GM19328 (cell line): ENCODE data around the gene NKX1-1.

ENCODE experiments used
- ATAC-seq: cut with Tn5 transposase; IDR thresholded peaks from one replicate; pipeline ENCODE4 v1.9.1; 2021; ENCODE audit warnings: mild to moderate bottlenecking, moderate library complexity; ENCODE audit not compliant: unreplicated experiment

NKX1-1 gene

DNA sequence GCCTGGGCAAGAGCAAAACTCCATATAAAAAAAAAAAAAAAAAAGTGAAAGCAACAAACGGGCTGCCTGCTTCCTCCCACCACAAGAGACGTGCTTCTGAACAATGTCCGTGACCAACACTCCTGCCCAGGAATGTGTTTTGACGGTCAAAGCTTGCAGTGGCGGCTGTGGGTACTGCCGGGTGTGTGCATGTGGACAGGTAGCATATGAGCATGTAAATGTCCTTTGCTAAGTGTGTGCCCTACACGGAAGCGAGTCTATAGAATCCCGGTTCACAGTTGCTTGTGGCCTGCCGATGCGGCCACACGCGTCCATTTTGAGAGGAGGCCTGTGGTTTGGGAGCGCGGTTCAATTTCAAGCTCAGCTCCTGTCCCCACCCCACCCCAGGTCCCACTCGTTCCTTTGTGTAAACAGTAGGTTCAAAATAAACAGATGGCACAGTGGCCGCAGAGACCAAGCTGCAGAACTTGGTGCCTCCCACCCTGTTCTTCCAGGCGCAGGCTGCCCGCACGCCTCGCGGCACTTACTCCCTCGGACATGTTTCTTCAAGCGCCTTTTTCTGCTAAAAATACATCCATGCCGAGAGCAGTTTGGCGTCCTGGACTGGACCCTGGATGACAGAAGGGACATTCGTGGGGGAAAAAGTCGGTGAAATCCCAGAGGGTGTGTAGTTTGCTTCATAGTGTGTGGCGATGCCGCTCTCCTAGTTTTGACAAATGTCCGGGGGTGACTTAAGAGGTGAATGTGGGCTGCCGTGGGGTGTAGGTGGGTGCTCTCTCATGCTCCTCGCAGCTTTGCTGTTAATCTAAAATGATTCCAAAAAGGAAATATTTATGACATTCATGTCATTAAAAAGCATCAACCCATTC, 11.5 kb upstream of the NKX1-1 start:
- no peak for ATAC-seq

DNA sequence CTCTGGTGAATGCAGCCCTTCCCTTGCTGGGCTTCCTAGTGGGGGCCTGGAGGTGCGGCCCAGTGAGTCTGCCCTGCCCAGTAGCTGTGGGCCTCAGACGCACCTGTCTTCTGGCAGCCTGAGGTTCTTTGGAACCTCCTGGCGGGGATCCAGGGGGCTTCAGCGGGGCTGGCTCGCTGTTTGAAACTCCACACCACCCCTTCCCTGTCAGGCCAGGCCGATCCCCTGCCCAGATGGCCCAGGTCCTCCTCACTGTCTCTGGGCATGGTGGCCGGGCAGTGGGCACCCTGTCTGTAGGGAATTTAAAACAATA, 10.7 kb upstream of the NKX1-1 start:
- no peak for ATAC-seq

DNA sequence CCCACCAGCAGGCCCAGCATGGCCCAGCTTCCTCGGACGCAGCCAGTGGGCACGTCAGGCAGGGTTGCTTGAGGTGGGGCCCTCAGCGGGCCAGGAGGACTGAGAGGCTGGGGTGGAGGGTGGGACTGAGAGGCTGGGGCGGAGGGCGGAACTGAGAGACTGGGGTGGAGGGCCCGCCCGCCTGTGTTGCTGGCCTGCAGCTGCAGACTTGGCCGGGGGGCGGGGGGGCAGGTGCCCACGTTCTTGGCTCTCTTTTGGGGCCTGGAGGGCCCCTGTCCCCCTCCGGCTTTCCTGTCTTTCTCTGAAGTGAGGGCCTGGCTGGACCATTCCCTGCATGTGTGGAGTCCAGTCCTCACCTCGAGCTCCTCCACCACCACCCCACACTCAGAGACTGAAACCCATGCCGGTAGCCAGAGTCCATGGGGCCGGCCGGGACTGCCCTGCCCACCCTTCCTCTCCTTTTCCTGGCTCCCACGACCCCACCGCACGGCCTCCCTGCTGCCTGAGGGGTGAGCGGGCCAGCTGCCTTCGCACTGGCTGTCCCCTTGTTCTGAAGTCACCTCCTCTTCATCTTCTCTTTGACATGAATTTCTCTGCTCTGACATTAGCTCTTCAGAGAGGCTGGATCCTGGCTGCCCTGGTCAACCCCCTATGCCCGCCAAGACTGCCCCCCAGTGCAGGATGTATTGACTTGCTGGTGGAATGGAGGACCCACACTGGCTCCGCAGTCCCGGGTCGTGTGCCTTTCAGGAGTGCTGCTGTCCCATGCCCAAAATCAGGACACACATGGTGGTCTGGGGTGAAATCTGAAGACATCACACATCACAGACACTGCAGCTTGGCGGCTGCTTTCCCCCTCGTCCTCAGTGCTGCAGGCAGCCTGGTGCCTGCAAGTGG, 10.1 kb upstream of the NKX1-1 start:
- no peak for ATAC-seq

DNA sequence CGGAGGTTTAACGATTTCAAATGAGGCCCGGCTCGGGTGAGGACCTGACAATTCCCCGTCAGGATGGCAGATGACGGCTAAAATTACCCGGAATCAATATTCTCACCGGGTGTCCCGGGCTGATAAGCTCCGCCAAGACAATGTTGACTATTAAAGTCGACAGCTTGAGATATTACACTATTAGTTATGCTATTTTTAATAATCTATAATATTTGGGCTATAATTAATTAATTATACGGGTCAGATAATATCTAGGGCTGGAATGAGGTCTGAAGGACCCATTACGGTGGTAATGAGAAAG, 9.4 kb upstream of the NKX1-1 start:
- no peak for ATAC-seq

DNA sequence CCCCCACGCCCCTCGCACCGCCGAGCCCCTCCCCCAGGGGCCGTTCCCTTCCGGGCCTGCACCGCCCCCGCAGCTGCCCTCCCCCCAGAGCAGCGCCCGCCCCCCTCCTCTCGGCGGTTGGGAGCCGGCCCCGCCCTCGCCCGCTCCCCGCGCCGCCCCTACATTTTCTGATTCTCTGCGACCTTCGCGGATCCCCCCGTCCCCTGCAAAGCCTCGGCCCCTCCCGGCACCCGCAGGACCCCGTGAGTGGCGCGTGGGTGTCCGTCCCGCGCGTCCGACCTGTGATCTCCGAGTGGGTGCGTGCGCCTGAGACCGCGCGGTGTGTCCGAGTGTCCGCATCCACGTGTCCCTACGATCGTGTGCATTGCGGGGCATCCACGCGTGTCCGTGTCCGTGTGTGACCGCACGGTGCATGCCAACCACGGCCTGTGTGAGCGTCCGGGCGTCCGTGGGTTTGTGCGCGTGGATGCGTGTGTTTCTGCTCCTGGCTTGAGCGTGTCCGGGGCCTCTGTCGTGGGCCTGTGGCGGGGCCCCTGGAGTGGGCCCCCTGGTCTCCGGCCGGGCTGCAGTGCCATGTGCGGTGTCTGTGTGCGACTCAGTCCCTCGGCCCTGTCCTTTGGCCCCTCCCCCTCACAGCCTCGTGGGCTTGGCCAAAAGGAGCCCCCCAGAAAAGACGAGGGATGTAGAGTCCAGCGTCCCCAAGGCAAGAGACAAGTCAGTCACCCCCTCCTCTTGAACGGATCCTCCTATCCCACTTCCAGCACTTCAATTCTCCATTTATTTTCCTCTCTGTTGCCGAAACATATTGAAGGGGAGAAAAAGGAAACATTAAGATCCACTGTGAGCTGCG, 8.8 kb upstream of the NKX1-1 start:
- no peak for ATAC-seq

DNA sequence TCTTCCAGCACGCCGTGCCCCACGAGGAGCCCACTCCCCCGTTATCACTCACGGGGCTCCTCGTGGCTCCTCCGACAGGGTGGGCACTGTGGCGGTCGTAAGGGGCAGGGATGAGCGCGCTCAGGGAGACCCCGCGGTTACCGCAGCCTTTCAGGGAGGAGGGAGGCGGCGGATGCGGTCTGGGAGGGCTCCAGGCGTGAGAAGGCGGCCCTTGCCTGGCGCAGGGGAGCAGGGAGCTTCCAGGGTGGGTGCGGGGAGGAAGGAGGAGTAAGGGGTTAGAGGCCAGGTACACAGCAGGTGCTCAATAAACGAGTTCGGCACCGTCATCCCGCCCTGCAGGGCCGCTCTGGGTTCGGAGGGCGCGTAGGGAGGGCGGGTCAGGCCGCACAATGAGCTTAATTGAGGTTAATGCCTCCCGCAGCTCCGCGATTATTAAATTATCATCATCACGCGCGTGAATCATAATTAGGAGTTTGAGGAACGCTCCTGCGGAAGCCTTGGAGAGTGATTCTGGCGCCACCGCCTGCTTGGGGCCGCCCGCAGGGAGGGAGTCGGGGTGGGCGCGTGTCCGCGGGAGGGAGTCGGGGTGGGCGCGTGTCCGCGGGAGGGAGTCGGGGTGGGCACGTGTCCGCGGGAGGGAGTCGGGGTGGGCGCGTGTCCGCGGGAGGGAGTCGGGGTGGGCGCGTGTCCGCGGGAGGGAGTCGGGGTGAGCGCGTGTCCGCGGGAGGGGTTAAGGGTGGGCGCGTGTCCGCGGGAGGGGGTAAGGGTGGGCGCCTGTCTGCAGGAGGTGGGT, 7.6 kb upstream of the NKX1-1 start:
- no peak for ATAC-seq

DNA sequence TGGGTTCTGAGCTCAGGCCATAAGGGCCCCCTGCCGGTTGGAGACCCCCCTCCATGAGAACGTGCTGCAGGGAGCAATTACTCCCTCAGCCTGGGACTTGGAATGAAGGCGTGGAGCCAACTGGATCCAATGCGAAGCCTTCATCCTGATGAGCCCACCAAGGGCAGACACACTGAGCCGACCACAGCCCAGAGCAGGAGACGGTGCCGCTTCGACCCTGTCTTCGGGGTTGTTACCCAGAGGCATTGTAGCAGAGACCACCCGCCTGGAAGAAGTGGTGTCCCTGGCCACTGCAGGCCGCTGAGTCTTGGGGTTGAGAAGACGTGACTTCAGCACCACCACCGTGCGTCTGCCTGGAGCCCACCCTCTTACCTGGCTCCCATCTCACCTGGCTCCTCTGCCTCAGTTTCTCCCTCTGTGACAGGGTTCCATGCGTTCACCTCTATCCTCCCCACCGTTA, 7.0 kb upstream of the NKX1-1 start:
- no peak for ATAC-seq

DNA sequence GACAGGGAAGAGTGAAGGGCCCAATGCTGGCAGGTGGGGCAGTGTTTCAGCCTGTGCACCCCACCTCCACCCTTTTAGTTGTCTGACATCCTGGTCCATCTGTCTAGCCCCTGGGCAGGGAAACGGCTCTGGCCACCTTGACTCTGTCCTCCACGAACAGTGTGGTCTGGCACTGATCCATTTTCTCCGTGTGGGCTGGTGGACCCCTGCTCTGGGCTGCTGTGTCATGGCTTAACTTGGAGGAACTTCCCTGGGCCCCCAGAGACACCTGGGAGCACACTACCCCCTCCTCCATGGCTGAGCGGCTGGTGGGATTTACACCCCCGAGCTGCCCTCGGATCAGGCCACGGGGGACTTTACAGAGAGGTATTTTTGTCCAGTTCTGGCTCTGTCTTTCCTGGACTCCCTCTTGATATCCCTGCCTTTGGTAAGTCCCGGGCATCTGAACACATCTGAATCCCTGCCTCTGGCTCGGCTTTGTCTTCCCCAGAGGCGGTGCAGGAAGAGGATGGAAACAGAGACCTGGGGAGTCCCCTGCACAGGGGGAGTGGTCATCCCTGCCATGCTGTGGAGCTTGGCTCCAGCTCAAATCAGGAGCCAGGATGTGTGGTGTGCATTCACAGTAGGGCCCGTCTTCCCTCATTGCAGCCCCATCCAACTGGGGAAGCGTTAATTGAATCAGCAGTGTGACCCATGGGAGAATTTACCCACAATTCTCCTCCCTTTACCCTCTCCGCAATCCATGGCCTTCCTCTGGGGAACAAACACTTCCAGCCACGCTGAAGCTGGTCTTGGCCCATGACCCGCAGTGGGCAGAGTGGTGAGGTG, 6.3 kb upstream of the NKX1-1 start:
- ATAC-seq: no peak

DNA sequence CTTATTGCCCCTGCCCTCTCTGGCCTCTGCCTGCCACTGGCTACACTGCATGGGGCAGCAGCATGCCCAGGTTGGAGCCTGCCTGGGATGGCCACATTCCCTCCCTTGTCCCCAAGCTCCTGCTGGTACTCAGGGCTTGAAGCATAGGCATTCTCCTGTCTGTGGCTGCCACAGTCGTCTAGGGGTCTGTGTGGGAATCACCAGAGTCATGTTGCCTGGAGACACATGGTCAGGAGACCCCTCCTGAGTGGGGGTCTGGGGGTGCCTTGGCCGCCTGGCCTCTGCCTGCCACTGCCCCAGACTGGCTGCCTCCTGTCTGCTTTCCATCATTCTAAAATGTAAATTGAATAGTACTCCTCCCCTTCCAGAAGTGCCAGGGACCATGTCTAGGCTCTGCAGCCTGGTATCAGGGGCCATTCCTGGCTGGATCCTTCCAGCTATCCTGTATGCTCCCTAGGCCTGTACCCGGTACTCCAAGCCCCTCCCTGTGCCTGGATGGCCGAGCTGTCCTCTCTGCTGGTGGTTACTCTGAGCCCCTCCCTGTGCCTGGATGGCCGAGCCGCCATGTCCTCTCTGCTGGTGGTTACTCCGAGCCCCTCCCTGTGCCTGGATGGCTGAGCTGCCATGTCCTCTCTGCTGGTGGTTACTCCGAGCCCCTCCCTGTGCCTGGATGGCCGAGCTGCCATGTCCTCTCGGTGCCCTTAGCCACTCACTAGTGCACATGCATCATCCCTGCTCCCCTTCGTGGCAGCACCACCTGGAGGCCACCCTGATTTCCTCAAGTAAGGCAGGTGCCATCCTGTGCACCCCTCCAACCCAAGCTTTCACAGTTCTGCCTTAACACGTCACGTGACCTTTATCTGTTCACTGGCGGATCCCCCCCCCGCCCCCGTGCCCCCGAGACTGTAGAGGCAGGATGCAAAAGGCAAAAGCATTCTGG, 5.5 kb upstream of the NKX1-1 start:
- no peak for ATAC-seq

DNA sequence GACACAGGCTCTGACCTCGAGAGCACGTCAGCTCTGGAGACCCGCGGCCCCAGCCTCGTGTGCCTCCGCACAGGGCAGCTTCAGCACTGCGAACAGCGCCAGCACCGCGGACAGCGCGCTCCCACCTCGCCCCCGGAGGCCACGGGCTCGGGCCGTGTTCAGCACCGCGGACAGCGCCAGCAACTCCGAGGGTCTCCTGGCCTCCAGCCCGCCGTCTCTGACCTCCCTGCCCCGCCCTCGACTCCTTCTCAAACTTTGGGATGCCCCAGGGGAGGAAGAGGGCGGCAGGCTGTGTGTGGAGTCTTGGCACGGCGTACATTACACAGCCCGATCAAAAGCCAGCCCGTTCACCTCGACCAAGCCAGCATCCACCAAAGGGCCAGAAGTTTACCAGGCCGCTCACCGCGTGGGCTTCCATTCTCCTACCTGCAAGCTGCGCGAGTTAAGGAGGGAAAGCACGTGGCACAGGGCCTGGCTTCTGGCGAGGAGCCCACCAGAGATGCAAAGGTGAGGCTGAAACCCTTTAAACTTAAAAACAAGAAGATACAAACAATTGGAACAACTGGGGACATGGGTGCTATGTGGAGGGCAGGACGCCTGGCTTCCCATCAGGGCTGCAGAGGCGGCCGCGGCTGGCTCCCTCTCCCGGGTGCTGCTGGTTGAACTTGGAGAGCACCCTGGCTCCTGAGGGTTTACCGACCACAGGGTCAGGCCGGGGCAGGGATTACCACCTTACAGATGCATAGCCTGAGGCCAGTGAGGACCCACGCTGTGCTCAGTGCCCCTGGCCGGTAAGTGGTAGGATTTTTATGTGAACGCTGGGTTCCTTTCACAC, 4.5 kb upstream of the NKX1-1 start:
- ATAC-seq: no peak

DNA sequence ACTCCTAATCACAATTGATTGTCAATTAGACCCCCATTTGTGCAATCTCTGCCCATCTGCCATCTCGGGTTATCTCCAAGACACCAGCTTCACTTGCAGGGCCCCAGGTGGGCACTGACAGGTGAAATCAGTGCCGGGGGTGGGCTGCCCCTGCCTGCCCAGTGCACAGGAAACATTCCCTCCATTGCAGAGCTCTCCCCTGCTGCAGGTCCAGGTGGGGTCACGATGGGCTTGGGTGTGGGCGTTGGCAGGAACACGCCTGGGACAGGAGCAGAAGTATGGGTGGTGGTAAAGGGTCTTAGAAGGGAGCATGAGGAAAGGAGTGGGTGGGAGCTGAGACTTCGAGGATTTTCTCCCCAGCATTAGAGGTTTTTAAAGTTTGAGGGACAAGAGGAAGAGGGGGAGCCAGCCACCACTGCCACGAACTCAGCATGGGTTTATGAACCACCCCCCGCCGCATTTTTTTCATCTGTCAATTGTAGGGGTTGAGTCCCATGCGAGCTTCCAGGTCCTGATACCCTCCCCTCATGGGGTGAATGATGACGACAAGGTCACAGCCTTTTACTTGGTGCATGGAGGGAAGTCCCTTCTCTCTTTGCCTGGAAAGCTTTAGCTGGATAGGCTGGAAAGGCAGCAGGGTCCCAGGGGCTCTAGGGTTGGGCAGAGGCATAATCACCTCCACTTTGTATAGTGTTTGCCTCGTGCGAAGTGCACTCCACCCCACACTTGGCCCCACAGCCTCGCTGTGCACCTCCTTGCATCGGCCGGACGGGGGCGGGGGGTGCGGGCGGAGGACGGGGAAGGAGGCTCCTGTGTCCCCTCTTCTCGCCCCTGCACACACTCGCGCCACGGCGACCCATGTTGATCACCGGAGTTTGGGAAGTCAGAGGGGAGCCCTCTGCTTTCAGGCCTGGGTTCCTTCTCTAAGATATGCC, 3.5 kb upstream of the NKX1-1 start:
- no peak for ATAC-seq

DNA sequence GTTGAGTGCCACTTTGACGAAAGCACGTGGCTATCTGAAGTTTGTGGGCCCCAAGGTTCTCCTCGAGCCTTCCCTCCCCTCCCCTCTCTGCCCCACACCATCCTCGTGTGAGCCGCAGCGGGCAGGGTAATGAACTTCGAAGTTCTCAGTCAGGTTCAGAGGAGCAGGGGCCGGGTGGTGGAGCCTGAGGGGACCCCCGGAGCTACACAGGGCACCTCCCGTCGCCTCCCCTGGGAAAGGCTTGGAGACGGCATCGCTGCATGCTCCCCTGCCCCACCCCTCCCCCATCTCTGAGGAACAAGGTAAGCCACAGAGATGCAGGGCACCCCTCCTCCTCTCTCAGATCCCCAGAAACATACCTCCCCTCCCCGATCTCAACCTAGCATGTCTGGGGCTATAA, 2.8 kb upstream of the NKX1-1 start:
- no peak for ATAC-seq

DNA sequence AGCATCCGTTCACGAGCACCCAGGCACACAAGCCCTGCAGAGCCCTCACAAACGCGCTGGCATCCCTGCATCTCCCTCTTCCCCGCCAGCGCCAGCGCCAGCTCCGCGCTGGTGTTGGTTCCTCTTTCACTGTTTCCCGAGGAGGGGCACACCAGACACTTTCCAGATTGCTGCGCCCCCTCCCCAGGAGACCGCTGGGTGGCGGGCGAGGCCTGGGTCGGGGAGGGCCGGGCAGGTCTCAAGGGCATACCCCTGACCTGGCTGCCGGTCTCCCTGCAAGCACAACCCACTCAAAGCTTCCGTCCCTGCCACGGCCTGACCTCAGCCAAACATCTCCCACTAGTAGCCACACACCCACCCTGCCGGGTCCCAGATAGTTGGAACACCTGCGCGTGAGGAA, 2.2 kb upstream of the NKX1-1 start:
- ATAC-seq: no peak

DNA sequence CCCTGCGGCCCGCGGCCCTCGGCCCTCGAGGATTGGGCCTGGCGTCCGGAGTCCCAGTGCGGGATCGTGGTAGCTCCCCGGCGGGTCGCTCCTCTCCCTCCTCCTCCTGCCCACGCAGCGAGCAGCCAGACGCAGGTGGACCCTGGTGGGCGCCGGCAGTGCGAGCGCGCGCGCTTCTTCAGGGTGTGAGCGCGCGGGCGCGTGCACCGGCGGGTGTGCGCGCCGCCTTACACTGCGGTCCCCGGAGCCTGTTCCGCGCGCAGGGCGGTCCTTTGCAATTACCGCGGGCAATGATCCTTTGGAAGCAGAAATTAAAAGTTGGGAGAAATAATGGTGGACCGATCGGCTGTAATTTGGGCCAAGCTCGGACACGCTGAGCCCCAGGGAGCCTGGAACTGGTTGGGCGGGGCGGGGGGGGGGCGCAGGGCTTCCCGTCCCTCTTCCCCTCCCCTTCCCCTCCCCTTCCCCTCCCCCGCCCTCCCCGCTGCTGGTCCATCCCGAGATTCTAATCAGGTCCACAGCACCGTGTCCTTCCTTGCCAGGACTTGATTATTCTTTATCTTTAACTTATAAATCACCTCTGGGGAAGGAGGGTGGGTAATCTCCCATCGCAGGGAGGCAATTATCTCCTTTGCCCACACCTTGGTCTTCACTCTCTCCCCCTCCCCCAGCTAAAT, 1.6 kb upstream of the NKX1-1 start:
- no peak for ATAC-seq

DNA sequence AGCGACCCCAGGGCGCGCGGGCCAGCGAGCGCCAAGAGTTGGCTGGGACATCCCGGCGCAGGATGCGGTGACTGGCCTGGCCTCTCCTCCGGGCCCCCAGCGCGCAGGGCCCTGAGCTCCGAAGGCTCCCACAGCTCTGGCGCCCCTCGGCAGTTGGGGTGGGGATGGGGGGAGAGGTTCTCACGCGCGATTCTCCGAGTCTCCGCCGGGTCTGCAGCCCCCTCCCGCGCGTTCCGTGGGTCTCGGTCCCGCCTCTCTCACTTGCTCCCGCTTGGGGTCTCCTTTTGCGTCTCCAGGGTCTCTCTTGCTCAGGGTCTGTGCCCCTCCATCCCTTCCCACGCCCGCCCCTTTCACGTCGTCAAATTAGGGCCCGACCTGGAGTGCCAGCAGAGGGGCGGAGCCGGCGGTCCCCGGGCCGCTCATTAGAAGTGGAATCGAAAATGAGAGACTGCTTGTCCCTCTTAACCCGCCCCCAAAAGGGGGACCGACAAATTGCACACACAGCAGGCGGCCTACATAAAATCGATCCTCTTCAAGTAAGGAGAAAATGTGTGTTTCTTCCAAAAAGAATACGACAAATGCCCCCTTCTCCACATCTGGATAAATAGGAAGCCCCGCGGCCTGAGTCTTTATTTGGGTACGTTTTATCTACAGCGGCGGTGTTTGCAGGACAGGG, 877 bp upstream of the NKX1-1 start:
- no peak for ATAC-seq
